Lung (tissue), 16 donors: ENCODE measurements around the gene EML1. TPM values are rescaled to one million over a fixed set of nuclear protein-coding genes. Genes with fewer than 3 reads are reported as not detected.

Source experiments
- ATAC-seq: fragments of 200-7000 bp; cut with Tn5 transposase; one replicate; pipeline ENCODE4 v1.9.1; 2020; ENCODE audit warnings: moderate number of reproducible peaks; ENCODE audit not compliant: insufficient read depth, low FRiP score
- DNase-seq, 3 donors: peaks; one replicate each; pipeline ENCODE4 v3.0.0-alpha.2; 2013 to 2017
- H3K27ac ChIP-seq, 2 donors: one replicate each; pipeline ENCODE4 v1.5.1; 2013; ENCODE audit warnings: mild to moderate bottlenecking in 2 of 2, moderate library complexity in 2 of 2, control low read depth in 1 of 2, inconsistent platforms in 1 of 2, low read depth in 1 of 2, low read length in 1 of 2
- H3K27me3 ChIP-seq, 3 donors: one replicate each; pipeline ENCODE4 v1.5.1; 2013; ENCODE audit warnings: low read length in 2 of 3; ENCODE audit not compliant: control insufficient read depth in 3 of 3, insufficient read depth in 3 of 3
- H3K36me3 ChIP-seq, 4 donors: one replicate each; pipeline ENCODE4 v1.5.1; 2013; ENCODE audit warnings: low read length in 4 of 4, mild to moderate bottlenecking in 1 of 4, moderate library complexity in 1 of 4; ENCODE audit not compliant: control insufficient read depth in 4 of 4, insufficient read depth in 4 of 4
- H3K4me1 ChIP-seq, 5 donors: one replicate each; pipeline ENCODE4 v1.5.1; 2013; ENCODE audit warnings: low read length in 5 of 5, mild to moderate bottlenecking in 2 of 5, moderate library complexity in 1 of 5; ENCODE audit not compliant: control insufficient read depth in 5 of 5, insufficient read depth in 5 of 5
- H3K4me3 ChIP-seq: one replicate; pipeline ENCODE4 v1.5.1; 2013; ENCODE audit warnings: mild to moderate bottlenecking, control low read depth, moderate library complexity
- H3K9ac ChIP-seq, 2 donors: one replicate each; pipeline ENCODE4 v1.5.1; 2013; ENCODE audit warnings: low read length in 2 of 2, control low read depth in 1 of 2; ENCODE audit not compliant: insufficient read depth in 1 of 2
- H3K9me3 ChIP-seq, 4 donors: one replicate each; pipeline ENCODE4 v1.5.1; 2013; ENCODE audit warnings: low read length in 3 of 4, mild to moderate bottlenecking in 1 of 4, moderate library complexity in 1 of 4; ENCODE audit not compliant: control insufficient read depth in 4 of 4, insufficient read depth in 3 of 4
- WGBS, 2 donors: extraction: QIAGEN DNeasy Blood & Tissue Kit; methylation state at CpG; one replicate each; pipeline ENCODE4 v1.1.7; 2013; 5-methylcytosine and 5-hydroxymethylcytosine counted together
- long read RNA-seq, 5 donors: transcript quantifications; one replicate each; lab custom pipeline, GENCODE V29; 2026
- polyA plus RNA-seq, 2 donors: library from polyadenylated mRNA; stranded (reverse); fragments of 200-250 nt; gene quantifications; one replicate each; pipeline ENCODE4 v1.2.1, GENCODE V29; 2013
- total RNA-seq, 2 donors: library from RNA; depleted of rRNA in 1 of 2; stranded (reverse); fragments of >200 nt in 1 of 2; gene quantifications; one replicate each; pipeline ENCODE4 v1.2.1, GENCODE V29; 2014 to 2021
- TF ChIP-seq, protein P1 (sequence below): IDR thresholded peaks from 2 replicates; pipeline ENCODE4 v1.5.1; 2012; ENCODE audit warnings: mild to moderate bottlenecking; ENCODE audit errors: control extremely low read depth, extremely low read depth
- donor health status: control.
- donor health status: control.
- donor health status: Bipolar disorder and iron deficiency.
- donor health status: healthy.
- donor health status: DM: yes; HTN: yes; CAD: no.

Gene EML1
- 10 to 100 TPM; 31.8 to 88.0 TPM for total RNA-seq
- polyA plus RNA-seq: 10 to 100 TPM in 1 of 2 donors, 1 to 10 TPM in 1; 6.7 to 13.8 TPM
- long read RNA-seq, donor 1, full-length matches to known transcripts: 7 of 13 reads
- long read RNA-seq, donor 1, partial matches to known transcripts: 6 of 13 reads
- long read RNA-seq, donor 1, other reads (novel, unspliced or antisense): 0 of 13 reads
- long read RNA-seq, donor 2: 0 reads
- long read RNA-seq, donor 3, full-length matches to known transcripts: 1 of 1 reads
- long read RNA-seq, donor 3, partial matches to known transcripts: 0 of 1 reads
- long read RNA-seq, donor 3, other reads (novel, unspliced or antisense): 0 of 1 reads
- long read RNA-seq, donor 4: 0 reads
- long read RNA-seq, donor 5, full-length matches to known transcripts: 6 of 6 reads
- long read RNA-seq, donor 5, partial matches to known transcripts: 0 of 6 reads
- long read RNA-seq, donor 5, other reads (novel, unspliced or antisense): 0 of 6 reads

GRCh38 chr14:99793213-99794150 is at the start of gene EML1:
Gene EML1, plus strand, starts transcription at chr14:99793413. Its CDS starts 64 bp downstream, at chr14:99793477.
- ATAC-seq (peak; percentile 82), DNase-seq (peak; percentile 87 to 91 (median 91))
- Histone ChIP-seq H3K27ac (peak within 1 kb of the TSS; percentile 72 to 86), H3K9me3 (no peaks in the 10 kb centered on the region), H3K9ac (peak within 1 kb of the TSS in 1 of 2 donors; percentile 50), H3K36me3 (no peaks in the 10 kb centered on the region), H3K4me1 (peaks cover 0 to 25% (median 6%) of the 10 kb centered on the region in 5 donors), H3K4me3 (peak within 1 kb of the TSS; percentile 78), H3K27me3 (no peaks in the 10 kb centered on the region)
- WGBS, 2 donors: 0 to 1% methylated on average over 43 to 121 of the region's 121 CpGs
- TF ChIP-seq, protein P1, sequence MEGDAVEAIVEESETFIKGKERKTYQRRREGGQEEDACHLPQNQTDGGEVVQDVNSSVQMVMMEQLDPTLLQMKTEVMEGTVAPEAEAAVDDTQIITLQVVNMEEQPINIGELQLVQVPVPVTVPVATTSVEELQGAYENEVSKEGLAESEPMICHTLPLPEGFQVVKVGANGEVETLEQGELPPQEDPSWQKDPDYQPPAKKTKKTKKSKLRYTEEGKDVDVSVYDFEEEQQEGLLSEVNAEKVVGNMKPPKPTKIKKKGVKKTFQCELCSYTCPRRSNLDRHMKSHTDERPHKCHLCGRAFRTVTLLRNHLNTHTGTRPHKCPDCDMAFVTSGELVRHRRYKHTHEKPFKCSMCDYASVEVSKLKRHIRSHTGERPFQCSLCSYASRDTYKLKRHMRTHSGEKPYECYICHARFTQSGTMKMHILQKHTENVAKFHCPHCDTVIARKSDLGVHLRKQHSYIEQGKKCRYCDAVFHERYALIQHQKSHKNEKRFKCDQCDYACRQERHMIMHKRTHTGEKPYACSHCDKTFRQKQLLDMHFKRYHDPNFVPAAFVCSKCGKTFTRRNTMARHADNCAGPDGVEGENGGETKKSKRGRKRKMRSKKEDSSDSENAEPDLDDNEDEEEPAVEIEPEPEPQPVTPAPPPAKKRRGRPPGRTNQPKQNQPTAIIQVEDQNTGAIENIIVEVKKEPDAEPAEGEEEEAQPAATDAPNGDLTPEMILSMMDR: no peak

- Histone ChIP-seq H3K4me1 (peaks cover 5 to 19% (median 9%) of the 10 kb centered on the region in 5 donors), H3K27ac (no peak overlapping the region), H3K9me3 (no peaks in the 10 kb centered on the region), H3K4me3 (no peak overlapping the region), H3K27me3 (no peaks in the 10 kb centered on the region), H3K36me3 (peaks cover 0 to 2% (median 0%) of the 10 kb centered on the region in 4 donors), H3K9ac (no peak overlapping the region)
- TF ChIP-seq, protein P1: no peak
- 82 to 88% methylated on average over 11 of the region's 11 CpGs for WGBS, 2 donors
- DNase-seq (no peak), ATAC-seq (no peak)
Measured at GRCh38 chr14:99744199-99744872, 48.9 kb upstream of the EML1 start.

DNA sequence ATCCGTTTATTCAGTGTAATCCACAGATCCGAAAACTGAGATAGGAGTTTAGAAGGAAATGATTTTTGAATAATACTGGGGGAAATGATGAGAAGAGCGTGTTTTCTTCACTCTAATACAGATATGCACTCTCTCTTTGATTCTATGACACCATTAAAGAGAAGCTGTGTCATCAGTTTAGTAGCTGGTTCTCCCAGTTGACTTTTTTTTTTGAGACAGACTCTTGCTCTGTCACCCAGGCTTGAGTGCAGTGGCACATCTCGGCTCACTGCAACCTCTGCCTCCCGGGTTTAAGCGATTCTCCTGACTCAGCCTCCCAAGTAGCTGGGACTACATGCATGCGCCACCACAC is 48.4 kb upstream of the EML1 start:
- H3K4me1 ChIP-seq: peaks cover 7 to 22% (median 13%) of the 10 kb centered on the region in 5 donors
- no peaks in the 10 kb centered on the region for H3K9me3 ChIP-seq
- H3K9ac ChIP-seq: no peak overlapping the region
- no peak for ATAC-seq
- peaks cover 0 to 2% (median 0%) of the 10 kb centered on the region in 4 donors for H3K36me3 ChIP-seq
- TF ChIP-seq, protein P1: no peak
- DNase-seq: no peak
- H3K27ac ChIP-seq: peak overlapping the region in 1 of 2 donors; percentile 26
- no peaks in the 10 kb centered on the region for H3K27me3 ChIP-seq
- 78 to 86% methylated on average over 7 of the region's 7 CpGs for WGBS, 2 donors
- H3K4me3 ChIP-seq: no peak overlapping the region
